ENCODE measurements around the gene ABHD17C.

DNA sequence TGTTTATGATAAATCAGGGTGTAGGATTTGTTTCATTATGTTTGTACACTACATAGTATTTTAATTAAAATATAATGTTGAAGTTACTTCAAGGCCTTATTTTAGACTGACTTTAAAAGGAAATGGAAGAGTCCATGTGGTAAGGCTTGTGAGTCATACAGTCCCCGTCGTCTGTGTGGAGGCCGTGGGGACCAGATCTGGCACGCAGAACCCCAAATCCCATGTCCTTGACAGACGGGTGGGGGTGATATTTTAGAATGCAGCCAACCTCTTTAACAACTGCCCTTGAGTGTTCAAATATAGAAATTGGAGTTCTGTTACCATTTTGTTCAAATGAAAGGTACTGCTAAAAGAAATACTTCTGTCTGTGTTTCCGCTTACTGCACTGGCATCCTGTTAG, 35.8 kb downstream of the ABHD17C start:
- TF ChIP-seq, protein P1, sequence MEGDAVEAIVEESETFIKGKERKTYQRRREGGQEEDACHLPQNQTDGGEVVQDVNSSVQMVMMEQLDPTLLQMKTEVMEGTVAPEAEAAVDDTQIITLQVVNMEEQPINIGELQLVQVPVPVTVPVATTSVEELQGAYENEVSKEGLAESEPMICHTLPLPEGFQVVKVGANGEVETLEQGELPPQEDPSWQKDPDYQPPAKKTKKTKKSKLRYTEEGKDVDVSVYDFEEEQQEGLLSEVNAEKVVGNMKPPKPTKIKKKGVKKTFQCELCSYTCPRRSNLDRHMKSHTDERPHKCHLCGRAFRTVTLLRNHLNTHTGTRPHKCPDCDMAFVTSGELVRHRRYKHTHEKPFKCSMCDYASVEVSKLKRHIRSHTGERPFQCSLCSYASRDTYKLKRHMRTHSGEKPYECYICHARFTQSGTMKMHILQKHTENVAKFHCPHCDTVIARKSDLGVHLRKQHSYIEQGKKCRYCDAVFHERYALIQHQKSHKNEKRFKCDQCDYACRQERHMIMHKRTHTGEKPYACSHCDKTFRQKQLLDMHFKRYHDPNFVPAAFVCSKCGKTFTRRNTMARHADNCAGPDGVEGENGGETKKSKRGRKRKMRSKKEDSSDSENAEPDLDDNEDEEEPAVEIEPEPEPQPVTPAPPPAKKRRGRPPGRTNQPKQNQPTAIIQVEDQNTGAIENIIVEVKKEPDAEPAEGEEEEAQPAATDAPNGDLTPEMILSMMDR (IDR thresholded peaks at IDR 0.05; ENCODE audit: low read length): no peak
- TF ChIP-seq EZH2 (optimal IDR thresholded peaks at IDR 0.05; ENCODE audit: low read depth, low read length): no peak

Data from MM.1S (cell line).